ENCODE measurements around the gene SOX5. TPM values are rescaled to one million over a fixed set of nuclear protein-coding genes. Genes with fewer than 3 reads are reported as not detected.
"Not testable (repeated sequence)": the region's sequence is repeated elsewhere in the genome, so short reads cannot be mapped to it uniquely, and the experiment has no call there.

The SOX5 gene
- polyA plus RNA-seq, 4 donors: 0.81 to 5.1 (median 1.3) TPM; not detected in 1

- 70 to 87% (median 73%) methylated on average over 2 of the region's 2 CpGs for WGBS, 3 donors
- H3K27ac ChIP-seq (ENCODE audit: low read depth in 1 of 3, low read length in 2 of 3): no peak overlapping the region
- no peaks in the 10 kb centered on the region for H3K36me3 ChIP-seq (ENCODE audit: control insufficient read depth in 3 of 3, insufficient read depth in 2 of 3, low read depth in 1 of 3, low read length in 3 of 3)
- no peak for FAIRE-seq
- no peaks in the 10 kb centered on the region for H3K27me3 ChIP-seq (ENCODE audit: control insufficient read depth in 3 of 3, insufficient read depth in 3 of 3, low read length in 3 of 3)
- no peak overlapping the region for H3K4me3 ChIP-seq (ENCODE audit: low read depth in 1 of 3, low read length in 3 of 3)
- no peaks in the 10 kb centered on the region for H3K9me3 ChIP-seq (ENCODE audit: control insufficient read depth in 2 of 2, insufficient read depth in 1 of 2, low read depth in 1 of 2, low read length in 1 of 2)
- H3K4me1 ChIP-seq (ENCODE audit: control insufficient read depth in 3 of 3, insufficient read depth in 2 of 3, low read depth in 1 of 3, low read length in 2 of 3): no peaks in the 10 kb centered on the region
- DNase-seq: no peak
Measured at GRCh38 chr12:23851602-23852001, 97.9 kb downstream of the SOX5 start.

GRCh38 chr12:23847857-23848256 is 101.6 kb downstream of the SOX5 start:
- no peak for FAIRE-seq
- Histone ChIP-seq H3K4me3 (ENCODE audit: low read depth in 1 of 3, low read length in 3 of 3) (no peak overlapping the region), H3K27me3 (ENCODE audit: control insufficient read depth in 3 of 3, insufficient read depth in 3 of 3, low read length in 3 of 3) (no peaks in the 10 kb centered on the region), H3K9me3 (ENCODE audit: control insufficient read depth in 2 of 2, insufficient read depth in 1 of 2, low read depth in 1 of 2, low read length in 1 of 2) (no peaks in the 10 kb centered on the region), H3K36me3 (ENCODE audit: control insufficient read depth in 3 of 3, insufficient read depth in 2 of 3, low read depth in 1 of 3, low read length in 3 of 3) (no peaks in the 10 kb centered on the region), H3K27ac (ENCODE audit: low read depth in 1 of 3, low read length in 2 of 3) (no peak overlapping the region), H3K4me1 (ENCODE audit: control insufficient read depth in 3 of 3, insufficient read depth in 2 of 3, low read depth in 1 of 3, low read length in 2 of 3) (no peaks in the 10 kb centered on the region)
- no peak for DNase-seq
- WGBS, 3 donors: 91 to 95% (median 94%) methylated on average over 3 of the region's 3 CpGs

GRCh38 chr12:23843958-23844357 is 105.5 kb downstream of the SOX5 start:
- Histone ChIP-seq H3K36me3 (ENCODE audit: control insufficient read depth in 3 of 3, insufficient read depth in 2 of 3, low read depth in 1 of 3, low read length in 3 of 3) (no peaks in the 10 kb centered on the region), H3K9me3 (ENCODE audit: control insufficient read depth in 2 of 2, insufficient read depth in 1 of 2, low read depth in 1 of 2, low read length in 1 of 2) (no peaks in the 10 kb centered on the region), H3K4me3 (ENCODE audit: low read depth in 1 of 3, low read length in 3 of 3) (no peak overlapping the region), H3K27ac (ENCODE audit: low read depth in 1 of 3, low read length in 2 of 3) (no peak overlapping the region), H3K27me3 (ENCODE audit: control insufficient read depth in 3 of 3, insufficient read depth in 3 of 3, low read length in 3 of 3) (no peaks in the 10 kb centered on the region), H3K4me1 (ENCODE audit: control insufficient read depth in 3 of 3, insufficient read depth in 2 of 3, low read depth in 1 of 3, low read length in 2 of 3) (no peaks in the 10 kb centered on the region)
- FAIRE-seq (no peak), DNase-seq (no peak)
- WGBS, 3 donors: 76 to 85% (median 78%) methylated on average over 4 of the region's 4 CpGs

GRCh38 chr12:23834076-23834475 is 115.4 kb downstream of the SOX5 start:
- no peak for DNase-seq
- H3K36me3 ChIP-seq (ENCODE audit: control insufficient read depth in 3 of 3, insufficient read depth in 2 of 3, low read depth in 1 of 3, low read length in 3 of 3): no peaks in the 10 kb centered on the region
- H3K4me1 ChIP-seq (ENCODE audit: control insufficient read depth in 3 of 3, insufficient read depth in 2 of 3, low read depth in 1 of 3, low read length in 2 of 3): no peaks in the 10 kb centered on the region
- no peak for FAIRE-seq
- WGBS, 3 donors: 54 to 74% (median 65%) methylated on average over 7 of the region's 7 CpGs
- no peaks in the 10 kb centered on the region for H3K27me3 ChIP-seq (ENCODE audit: control insufficient read depth in 3 of 3, insufficient read depth in 3 of 3, low read length in 3 of 3)
- no peak overlapping the region for H3K27ac ChIP-seq (ENCODE audit: low read depth in 1 of 3, low read length in 2 of 3)
- no peak overlapping the region for H3K4me3 ChIP-seq (ENCODE audit: low read depth in 1 of 3, low read length in 3 of 3)
- no peaks in the 10 kb centered on the region for H3K9me3 ChIP-seq (ENCODE audit: control insufficient read depth in 2 of 2, insufficient read depth in 1 of 2, low read depth in 1 of 2, low read length in 1 of 2)

- Histone ChIP-seq H3K4me3 (ENCODE audit: low read depth in 1 of 3, low read length in 3 of 3) (no peak overlapping the region), H3K36me3 (ENCODE audit: control insufficient read depth in 3 of 3, insufficient read depth in 2 of 3, low read depth in 1 of 3, low read length in 3 of 3) (no peaks in the 10 kb centered on the region), H3K27ac (ENCODE audit: low read depth in 1 of 3, low read length in 2 of 3) (no peak overlapping the region), H3K4me1 (ENCODE audit: control insufficient read depth in 3 of 3, insufficient read depth in 2 of 3, low read depth in 1 of 3, low read length in 2 of 3) (no peaks in the 10 kb centered on the region), H3K27me3 (ENCODE audit: control insufficient read depth in 3 of 3, insufficient read depth in 3 of 3, low read length in 3 of 3) (no peaks in the 10 kb centered on the region), H3K9me3 (ENCODE audit: control insufficient read depth in 2 of 2, insufficient read depth in 1 of 2, low read depth in 1 of 2, low read length in 1 of 2) (no peaks in the 10 kb centered on the region)
- FAIRE-seq (no peak), DNase-seq (no peak)
- WGBS, 3 donors: 64 to 74% (median 66%) methylated on average over 3 of the region's 3 CpGs
Measured at GRCh38 chr12:23831739-23832138, 117.7 kb downstream of the SOX5 start.

GRCh38 chr12:23830210-23830609 is 119.3 kb downstream of the SOX5 start:
- no peaks in the 10 kb centered on the region for H3K27me3 ChIP-seq (ENCODE audit: control insufficient read depth in 3 of 3, insufficient read depth in 3 of 3, low read length in 3 of 3)
- H3K36me3 ChIP-seq (ENCODE audit: control insufficient read depth in 3 of 3, insufficient read depth in 2 of 3, low read depth in 1 of 3, low read length in 3 of 3): no peaks in the 10 kb centered on the region
- no peak overlapping the region for H3K27ac ChIP-seq (ENCODE audit: low read depth in 1 of 3, low read length in 2 of 3)
- H3K9me3 ChIP-seq (ENCODE audit: control insufficient read depth in 2 of 2, insufficient read depth in 1 of 2, low read depth in 1 of 2, low read length in 1 of 2): no peaks in the 10 kb centered on the region
- DNase-seq (no peak), FAIRE-seq (no peak)
- H3K4me3 ChIP-seq (ENCODE audit: low read depth in 1 of 3, low read length in 3 of 3): no peak overlapping the region
- 55 to 75% (median 55%) methylated on average over 2 of the region's 2 CpGs for WGBS, 3 donors
- H3K4me1 ChIP-seq (ENCODE audit: control insufficient read depth in 3 of 3, insufficient read depth in 2 of 3, low read depth in 1 of 3, low read length in 2 of 3): no peaks in the 10 kb centered on the region

GRCh38 chr12:23827353-23827752 is 122.1 kb downstream of the SOX5 start:
- WGBS, 3 donors: 33 to 70% (median 52%) methylated on average over 2 of the region's 2 CpGs
- FAIRE-seq: no peak

GRCh38 chr12:23825124-23825523 is 124.3 kb downstream of the SOX5 start:
- not testable (repeated sequence) for H3K27ac ChIP-seq (ENCODE audit: low read depth in 1 of 3, low read length in 2 of 3); H3K36me3 ChIP-seq (ENCODE audit: control insufficient read depth in 3 of 3, insufficient read depth in 2 of 3, low read depth in 1 of 3, low read length in 3 of 3); H3K27me3 ChIP-seq (ENCODE audit: control insufficient read depth in 3 of 3, insufficient read depth in 3 of 3, low read length in 3 of 3); DNase-seq; H3K9me3 ChIP-seq (ENCODE audit: control insufficient read depth in 2 of 2, insufficient read depth in 1 of 2, low read depth in 1 of 2, low read length in 1 of 2); H3K4me1 ChIP-seq (ENCODE audit: control insufficient read depth in 3 of 3, insufficient read depth in 2 of 3, low read depth in 1 of 3, low read length in 2 of 3); FAIRE-seq; H3K4me3 ChIP-seq (ENCODE audit: low read depth in 1 of 3, low read length in 3 of 3)
- WGBS, 3 donors: 80 to 90% (median 87%) methylated on average over 11 of the region's 11 CpGs

More at GRCh38 chr12:23827353-23827752, 122.1 kb downstream of the SOX5 start:
- H3K27me3 ChIP-seq (ENCODE audit: control insufficient read depth in 3 of 3, insufficient read depth in 3 of 3, low read length in 3 of 3): no peaks in the 10 kb centered on the region
- H3K4me1 ChIP-seq (ENCODE audit: control insufficient read depth in 3 of 3, insufficient read depth in 2 of 3, low read depth in 1 of 3, low read length in 2 of 3): no peaks in the 10 kb centered on the region
- no peaks in the 10 kb centered on the region for H3K36me3 ChIP-seq (ENCODE audit: control insufficient read depth in 3 of 3, insufficient read depth in 2 of 3, low read depth in 1 of 3, low read length in 3 of 3)
- no peak for DNase-seq
- no peaks in the 10 kb centered on the region for H3K9me3 ChIP-seq (ENCODE audit: control insufficient read depth in 2 of 2, insufficient read depth in 1 of 2, low read depth in 1 of 2, low read length in 1 of 2)
- H3K27ac ChIP-seq (ENCODE audit: low read depth in 1 of 3, low read length in 2 of 3): no peak overlapping the region
- H3K4me3 ChIP-seq (ENCODE audit: low read depth in 1 of 3, low read length in 3 of 3): no peak overlapping the region

GRCh38 chr12:23824358-23824757 is 125.1 kb downstream of the SOX5 start:
- Histone ChIP-seq H3K27ac (ENCODE audit: low read depth in 1 of 3, low read length in 2 of 3) (no peak overlapping the region), H3K27me3 (ENCODE audit: control insufficient read depth in 3 of 3, insufficient read depth in 3 of 3, low read length in 3 of 3) (no peaks in the 10 kb centered on the region), H3K4me3 (ENCODE audit: low read depth in 1 of 3, low read length in 3 of 3) (no peak overlapping the region), H3K9me3 (ENCODE audit: control insufficient read depth in 2 of 2, insufficient read depth in 1 of 2, low read depth in 1 of 2, low read length in 1 of 2) (no peaks in the 10 kb centered on the region), H3K36me3 (ENCODE audit: control insufficient read depth in 3 of 3, insufficient read depth in 2 of 3, low read depth in 1 of 3, low read length in 3 of 3) (no peaks in the 10 kb centered on the region), H3K4me1 (ENCODE audit: control insufficient read depth in 3 of 3, insufficient read depth in 2 of 3, low read depth in 1 of 3, low read length in 2 of 3) (no peaks in the 10 kb centered on the region)
- DNase-seq (no peak), FAIRE-seq (no peak)
- WGBS, 3 donors: 83 to 89% (median 85%) methylated on average over 8 of the region's 8 CpGs
